ENCODE measurements around the gene XRCC4.
"Not testable (repeated sequence)": the region's sequence is repeated elsewhere in the genome, so short reads cannot be mapped to it uniquely, and the experiment has no call there.

GRCh38 chr5:83257684-83258083, 180.3 kb downstream of the XRCC4 start:
- TF ChIP-seq FOXA1 (IDR thresholded peaks at IDR 0.05); BHLHE40 (IDR thresholded peaks at IDR 0.05; ENCODE audit: borderline replicate concordance): not testable (repeated sequence)
